Ramos (cell line): ENCODE data around the gene ACOT8.
"Not testable (repeated sequence)": the region's sequence is repeated elsewhere in the genome, so short reads cannot be mapped to it uniquely, and the experiment has no call there.

Source experiments
- in situ Hi-C: fragments of 300-500 bp; cut with MboI; formaldehyde crosslinking; loops from one replicate; pipeline ENCODE4 v1.14.3; 2022; ENCODE audit warnings: low sequenced_read_pairs; ENCODE audit not compliant: unreplicated experiment

The ACOT8 gene

DNA sequence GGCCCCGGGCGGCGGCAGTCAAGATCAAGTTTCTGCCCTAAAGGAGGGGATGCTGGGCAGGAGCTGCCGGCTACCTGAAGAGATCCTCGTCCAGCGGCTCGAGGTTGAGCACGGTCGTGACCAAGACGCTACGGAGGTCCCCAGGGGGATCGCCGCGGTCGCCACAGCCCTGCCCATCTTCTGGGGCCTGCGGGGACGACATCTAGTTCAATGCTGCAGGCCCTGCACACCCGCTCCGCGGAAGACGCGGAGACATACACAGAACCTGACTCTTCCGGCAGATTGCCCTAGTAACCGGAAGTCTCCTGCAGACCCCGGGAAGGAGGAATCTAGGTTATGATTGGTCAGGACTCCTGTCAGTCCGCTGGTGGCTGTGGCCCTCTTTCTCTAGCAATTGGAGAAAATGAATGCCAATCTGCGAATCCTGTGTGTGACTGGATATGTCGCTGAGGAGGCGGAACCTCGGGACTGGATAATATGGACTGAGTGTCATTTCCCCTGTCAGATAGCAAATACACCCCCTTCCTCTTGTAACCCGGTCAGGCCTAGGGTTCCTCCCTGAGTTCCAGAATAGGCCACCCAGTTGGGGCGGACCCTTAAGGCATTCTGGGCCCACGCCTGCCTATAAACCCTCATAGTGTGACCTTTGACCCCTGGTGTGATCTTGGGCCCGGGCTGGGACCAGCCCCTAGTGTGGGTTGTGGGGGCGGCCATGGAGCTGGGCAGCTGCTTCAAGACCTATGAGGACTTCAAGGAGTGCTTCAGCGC lies at the start of gene ACOT8, which contains the start of gene ZSWIM3:
Gene ACOT8 (minus strand): TSS at position 279 of the 768 bp plus-strand sequence. CDS start 77 bp downstream, at position 202.
Gene ZSWIM3 (plus strand): TSS at position 501 of the 768 bp plus-strand sequence. CDS start 212 bp downstream, at position 713.
- in situ Hi-C loops, result no loop called here

DNA sequence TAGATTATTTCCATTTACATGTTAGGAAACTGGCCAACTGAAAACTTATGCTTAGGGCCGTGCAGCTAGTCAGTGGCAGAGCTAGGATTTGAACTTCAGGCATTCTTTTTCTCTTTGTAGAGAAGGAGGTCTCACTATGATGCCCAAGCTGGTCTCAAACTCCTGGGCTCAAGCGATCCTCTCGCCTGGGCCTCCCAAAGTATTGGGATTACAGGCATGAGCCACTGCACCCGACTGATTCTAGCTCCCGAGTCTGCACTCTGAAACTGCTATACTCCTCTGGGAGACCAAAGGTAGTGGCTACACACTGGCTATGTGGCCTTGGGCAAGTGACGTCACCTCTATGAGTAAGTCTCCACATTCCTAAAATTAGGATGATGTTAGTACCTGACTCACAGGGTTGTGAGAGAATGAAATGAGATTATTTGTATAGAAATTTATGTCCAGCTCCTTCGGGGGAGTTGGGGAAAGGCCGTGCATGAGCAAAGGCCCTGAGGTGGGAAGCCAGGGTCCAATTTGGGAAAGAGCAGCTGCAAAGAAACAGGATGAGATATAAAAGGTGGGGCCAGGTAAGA lies 48.4 kb upstream of the ACOT8 start:
- in situ Hi-C loops, result no loop called here

DNA sequence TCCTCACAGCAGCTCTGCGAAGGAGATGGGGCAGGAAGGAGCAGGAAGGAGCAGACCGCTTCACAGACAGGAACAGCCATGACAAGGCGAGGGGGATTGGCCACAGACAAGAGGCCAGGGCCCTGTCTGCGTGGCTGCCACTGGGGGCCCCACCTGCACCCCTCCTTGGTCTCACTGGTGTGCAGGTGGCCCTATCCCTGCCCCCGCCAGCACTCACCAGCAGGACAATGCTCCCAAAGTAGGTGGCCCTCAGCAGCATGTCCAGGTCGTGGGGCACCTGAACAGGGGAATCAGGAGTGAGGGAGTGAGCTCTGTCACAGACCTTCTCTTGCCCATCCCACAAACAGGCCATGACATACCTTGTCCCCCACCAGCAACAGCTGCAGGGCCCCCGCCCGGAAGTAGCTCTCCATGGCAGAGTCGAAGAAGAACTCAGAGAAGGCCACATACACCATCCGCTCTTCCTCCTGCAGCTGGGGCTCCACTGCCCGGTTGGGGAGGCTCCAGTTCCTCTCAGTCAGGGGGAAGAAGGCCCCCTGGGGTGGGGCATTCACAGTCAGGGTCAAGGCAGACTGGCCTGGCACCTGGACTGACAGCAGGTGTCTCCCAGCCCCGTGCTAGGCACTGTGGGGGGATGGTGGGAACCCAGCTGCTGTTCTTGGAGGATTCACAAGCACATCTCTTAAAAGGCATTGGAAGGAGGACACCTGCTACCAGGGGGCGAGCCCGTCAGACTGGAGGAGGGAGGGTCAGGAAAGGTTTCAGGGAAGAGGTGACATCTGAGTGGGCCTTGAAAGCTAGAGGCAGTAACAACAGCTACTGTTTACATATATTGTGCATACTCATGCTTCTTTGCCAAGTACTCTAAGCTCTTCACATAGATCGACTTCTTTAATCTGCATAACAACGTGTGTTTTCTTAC lies 47.7 kb upstream of the ACOT8 start:
- in situ Hi-C loops, result no loop called here

DNA sequence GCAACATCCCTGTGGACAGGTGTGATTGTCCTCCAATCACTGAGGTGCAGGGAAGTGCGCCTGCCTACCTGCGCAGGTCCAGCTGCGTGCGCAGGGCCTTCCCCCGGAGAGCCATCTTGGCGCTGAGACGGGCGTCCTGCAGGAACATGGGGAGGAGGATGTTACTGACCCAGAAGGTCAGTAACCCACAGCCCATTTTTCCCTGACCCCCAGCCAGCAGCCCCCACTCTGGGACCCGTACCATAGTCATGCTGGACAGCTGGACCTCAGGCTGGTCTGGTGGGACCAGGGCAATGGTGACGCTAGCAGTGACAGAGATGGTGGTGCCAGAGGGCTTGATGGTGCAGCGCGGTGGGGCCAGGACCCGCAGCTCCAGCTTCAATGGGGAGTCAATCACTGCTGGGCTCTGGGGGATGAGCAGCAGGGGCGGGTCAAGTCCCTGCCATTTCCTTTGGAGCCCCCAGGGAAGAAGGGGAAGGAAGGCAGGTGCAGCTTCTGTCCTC lies 45.1 kb upstream of the ACOT8 start:
- in situ Hi-C loops, result no loop called here

DNA sequence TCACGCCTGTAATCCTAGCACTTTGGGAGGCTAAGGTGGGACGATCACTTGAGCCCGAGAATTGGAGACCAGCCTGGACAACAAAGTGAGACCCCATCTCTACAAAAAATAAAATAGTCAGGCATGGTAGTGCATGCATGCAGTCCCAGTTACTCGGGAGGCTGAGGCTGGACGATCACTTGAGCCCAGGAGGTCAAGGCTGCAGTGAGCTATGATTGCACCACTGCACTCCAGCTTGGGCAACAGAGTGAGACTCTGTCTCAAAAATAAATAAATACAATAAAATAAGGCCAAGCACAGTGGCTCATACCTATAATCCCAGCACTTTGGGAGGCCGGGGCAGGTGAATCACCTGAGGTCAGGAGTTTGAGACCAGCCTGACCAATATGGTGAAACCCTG lies 44.1 kb upstream of the ACOT8 start:
- in situ Hi-C loops, result not testable (repeated sequence)

DNA sequence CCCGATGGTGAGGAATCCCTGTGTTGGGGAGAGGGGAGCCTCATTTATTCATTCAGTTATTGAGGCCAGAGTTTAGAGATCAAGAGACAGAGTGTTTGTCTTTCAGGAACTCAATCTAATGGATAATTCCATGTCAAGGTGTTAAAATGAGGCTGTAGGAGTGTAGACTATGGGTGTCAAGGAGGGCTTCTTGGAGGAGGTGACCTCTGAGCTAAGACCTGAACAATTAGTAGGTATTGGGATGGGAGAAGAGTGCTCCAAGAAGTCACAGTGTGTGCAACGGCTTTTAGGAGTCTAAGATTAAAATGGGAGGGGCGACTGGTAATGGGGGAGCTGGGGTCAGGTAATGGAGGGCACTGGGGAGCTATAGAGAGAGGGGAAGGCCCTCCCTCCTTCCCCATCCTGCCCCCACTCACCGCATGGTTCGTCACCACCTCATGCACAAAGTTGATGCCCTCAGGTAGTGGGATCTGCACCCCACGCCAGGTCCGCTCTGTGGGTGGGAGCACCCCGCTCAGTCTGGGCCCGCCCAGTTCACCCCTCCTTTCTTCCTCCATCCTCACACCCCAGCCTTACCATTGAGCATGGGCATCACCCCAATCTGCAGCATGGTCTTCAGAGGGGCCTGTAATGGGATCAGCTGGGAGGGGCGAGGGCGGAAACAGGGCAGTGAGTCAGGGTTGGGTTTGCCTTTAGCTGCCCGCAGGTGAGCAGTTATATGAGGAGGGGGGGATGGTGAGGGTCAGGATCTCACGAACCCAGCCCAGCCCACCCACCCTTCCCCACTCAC lies 42.0 kb upstream of the ACOT8 start:
- in situ Hi-C loops, result no loop called here

DNA sequence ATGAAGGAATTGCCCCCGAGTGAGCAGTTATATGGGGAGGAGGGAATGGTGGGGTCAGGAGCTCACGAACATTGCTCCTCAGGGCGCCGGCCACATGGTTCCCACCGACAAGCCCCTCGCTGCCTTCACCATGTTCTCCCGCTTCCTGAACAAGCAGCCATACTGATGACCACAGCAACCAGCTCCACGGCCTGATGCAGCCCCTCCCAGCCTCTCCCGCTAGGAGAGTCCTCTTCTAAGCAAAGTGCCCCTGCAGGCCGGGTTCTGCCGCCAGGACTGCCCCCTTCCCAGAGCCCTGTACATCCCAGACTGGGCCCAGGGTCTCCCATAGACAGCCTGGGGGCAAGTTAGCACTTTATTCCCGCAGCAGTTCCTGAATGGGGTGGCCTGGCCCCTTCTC lies 41.1 kb upstream of the ACOT8 start:
- in situ Hi-C loops, result no loop called here

DNA sequence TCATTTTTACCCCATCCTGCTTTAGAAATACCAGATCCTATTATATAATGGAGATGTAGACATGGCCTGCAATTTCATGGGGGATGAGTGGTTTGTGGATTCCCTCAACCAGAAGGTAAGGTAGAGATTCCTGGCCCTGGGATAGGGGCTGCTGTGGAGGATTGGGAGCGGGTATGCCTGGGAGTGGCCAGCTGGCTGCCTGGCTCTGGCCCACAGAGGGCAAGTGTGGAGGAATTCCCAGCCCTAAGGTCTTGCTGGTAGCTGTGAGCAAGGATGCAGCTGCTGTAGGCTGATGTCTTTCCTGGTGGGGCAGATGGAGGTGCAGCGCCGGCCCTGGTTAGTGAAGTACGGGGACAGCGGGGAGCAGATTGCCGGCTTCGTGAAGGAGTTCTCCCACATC lies 40.5 kb upstream of the ACOT8 start:
- in situ Hi-C loops, result no loop called here

GRCh38 chr20:45897289-45897688 lies 40.1 kb upstream of the ACOT8 start:
- in situ Hi-C loops, result no loop called here

- in situ Hi-C loops, result no loop called here
Measured at GRCh38 chr20:45896641-45897161, 39.5 kb upstream of the ACOT8 start.

DNA sequence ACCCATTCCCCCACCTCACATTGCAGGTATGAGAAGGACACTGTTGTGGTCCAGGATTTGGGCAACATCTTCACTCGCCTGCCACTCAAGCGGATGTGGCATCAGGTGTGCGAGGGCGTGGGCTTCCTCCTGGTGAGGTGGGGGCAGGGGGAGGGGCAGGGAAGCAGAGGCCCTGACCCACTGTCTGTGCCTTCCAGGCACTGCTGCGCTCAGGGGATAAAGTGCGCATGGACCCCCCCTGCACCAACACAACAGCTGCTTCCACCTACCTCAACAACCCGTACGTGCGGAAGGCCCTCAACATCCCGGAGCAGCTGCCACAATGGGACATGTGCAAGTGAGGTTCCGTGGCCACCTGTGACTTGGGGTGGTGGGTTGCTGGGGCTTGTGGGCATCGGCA lies 37.6 kb upstream of the ACOT8 start:
- in situ Hi-C loops, result no loop called here

DNA sequence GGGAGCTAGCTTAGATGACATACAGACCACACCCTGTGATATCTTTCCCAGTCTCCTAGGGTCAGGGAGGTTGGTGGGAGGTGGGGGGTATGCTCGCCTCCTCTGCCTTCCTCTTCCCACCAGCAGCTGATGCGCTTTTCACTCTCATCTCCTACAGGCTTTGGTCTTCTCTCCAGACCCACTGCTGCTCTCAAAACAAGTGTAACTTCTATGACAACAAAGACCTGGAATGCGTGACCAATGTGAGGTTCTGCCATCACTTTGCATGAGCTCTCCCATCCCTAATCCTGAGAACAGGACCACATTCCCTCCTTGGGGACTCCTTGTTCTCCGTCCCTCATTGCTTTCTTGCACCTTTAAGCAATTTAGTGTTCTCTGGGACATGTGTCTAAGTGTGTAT lies 36.6 kb upstream of the ACOT8 start:
- in situ Hi-C loops, result no loop called here

GRCh38 chr20:45892828-45893500 lies 35.8 kb upstream of the ACOT8 start:
- in situ Hi-C loops, result no loop called here

DNA sequence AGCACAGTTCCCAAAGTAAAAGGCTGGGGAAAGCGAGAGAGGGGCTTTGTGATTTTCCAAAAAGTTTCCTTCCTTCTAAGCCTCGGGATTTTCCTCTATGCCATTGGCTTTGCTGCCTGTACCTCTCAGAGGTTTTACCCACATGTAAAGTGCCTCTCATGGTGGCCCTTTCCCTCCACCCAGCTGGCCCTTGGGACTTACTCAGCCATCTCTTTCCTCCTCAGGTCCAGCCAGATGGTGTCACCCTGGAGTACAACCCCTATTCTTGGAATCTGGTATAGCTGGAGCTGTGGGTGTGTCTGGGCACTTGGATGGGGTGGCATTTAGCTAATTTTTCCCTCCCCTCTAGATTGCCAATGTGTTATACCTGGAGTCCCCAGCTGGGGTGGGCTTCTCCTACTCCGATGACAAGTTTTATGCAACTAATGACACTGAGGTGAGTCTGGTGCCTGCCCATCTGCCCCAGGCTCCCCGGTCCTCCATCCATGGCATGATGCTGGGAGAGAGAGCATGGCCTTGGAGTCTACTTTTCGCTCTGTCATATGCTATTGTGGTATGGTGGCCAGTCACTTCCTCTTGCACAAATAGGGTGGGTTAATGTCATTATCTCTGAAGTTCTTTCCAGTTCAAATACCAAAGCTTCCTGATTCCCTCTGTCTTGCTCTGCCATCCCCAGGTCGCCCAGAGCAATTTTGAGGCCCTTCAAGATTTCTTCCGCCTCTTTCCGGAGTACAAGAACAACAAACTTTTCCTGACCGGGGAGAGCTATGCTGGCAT lies 35.0 kb upstream of the ACOT8 start:
- in situ Hi-C loops, result no loop called here

DNA sequence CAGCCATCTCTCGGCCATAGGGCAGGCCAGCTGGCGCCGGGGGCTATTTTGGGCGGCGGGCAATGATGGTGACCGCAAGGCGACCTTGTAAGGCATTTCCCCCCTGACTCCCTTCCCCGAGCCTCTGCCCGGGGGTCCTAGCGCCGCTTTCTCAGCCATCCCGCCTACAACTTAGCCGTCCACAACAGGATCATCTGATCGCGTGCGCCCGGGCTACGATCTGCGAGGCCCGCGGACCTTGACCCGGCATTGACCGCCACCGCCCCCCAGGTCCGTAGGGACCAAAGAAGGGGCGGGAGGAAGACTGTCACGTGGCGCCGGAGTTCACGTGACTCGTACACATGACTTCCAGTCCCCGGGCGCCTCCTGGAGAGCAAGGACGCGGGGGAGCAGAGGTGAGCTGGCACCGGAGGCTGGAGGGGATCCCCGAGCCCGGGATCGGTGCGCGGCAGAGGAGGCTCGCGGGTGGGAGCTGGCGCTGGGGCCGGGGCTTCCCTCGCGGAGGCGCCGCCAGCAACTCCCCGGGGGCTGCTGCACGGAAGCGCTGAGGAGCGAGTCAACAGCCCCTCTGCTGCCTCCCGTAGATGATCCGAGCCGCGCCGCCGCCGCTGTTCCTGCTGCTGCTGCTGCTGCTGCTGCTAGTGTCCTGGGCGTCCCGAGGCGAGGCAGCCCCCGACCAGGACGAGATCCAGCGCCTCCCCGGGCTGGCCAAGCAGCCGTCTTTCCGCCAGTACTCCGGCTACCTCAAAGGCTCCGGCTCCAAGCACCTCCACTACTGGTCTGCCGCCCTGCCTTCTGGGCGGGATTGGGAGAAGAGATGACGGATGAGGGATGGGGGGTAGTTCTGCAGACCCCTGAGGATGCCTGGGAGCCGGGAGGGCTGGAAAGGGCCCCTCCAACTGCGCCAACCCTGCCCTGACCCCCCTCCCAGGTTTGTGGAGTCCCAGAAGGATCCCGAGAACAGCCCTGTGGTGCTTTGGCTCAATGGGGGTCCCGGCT lies 34.1 kb upstream of the ACOT8 start, which contains the start of the genes CTSA and NEURL2:
Gene CTSA (plus strand): TSS at position 351 of the 999 bp plus-strand sequence. CDS start 234 bp downstream, at position 585.
Gene NEURL2 (minus strand): TSS at position 224 of the 999 bp plus-strand sequence. CDS start 217 bp downstream, at position 7.
- in situ Hi-C loops, result no loop called here

GRCh38 chr20:45890077-45890984 lies 33.1 kb upstream of the ACOT8 start:
- in situ Hi-C loops, result no loop called here
